Stimulated activated CD4-positive, alpha-beta T cell treated with anti-CD3 and anti-CD28 coated beads, Interleukin-15, amount 100 ng/mL, for 1 hour (primary cell): ENCODE measurements around the gene JADE2.
"Not testable (repeated sequence)": the region's sequence is repeated elsewhere in the genome, so short reads cannot be mapped to it uniquely, and the experiment has no call there.

ENCODE experiments used
- DNase-seq, 2 donors: peaks; one replicate each; pipeline ENCODE4 v3.0.0-alpha.2; 2020; ENCODE audit warnings: low read depth in 1 of 2, low spot score in 1 of 2

JADE2 gene

GRCh38 chr5:134524826-134525682 is at the start of gene JADE2:
TSS of gene JADE2 (plus strand) at chr5:134525670. CDS start at chr5:134535858, 10,188 bp downstream.
- peak; percentile 59 to 74 for DNase-seq

GRCh38 chr5:134477462-134478245 is 47.8 kb upstream of the JADE2 start:
- no peak for DNase-seq

GRCh38 chr5:134479839-134480238 is 45.6 kb upstream of the JADE2 start:
- no peak for DNase-seq

GRCh38 chr5:134489227-134489944 is 36.1 kb upstream of the JADE2 start:
- DNase-seq: no peak

- no peak for DNase-seq
These were observed 35.1 kb upstream of the JADE2 start for GRCh38 chr5:134490255-134490924.

- no peak for DNase-seq
These were observed 34.6 kb upstream of the JADE2 start for GRCh38 chr5:134490925-134491271.

GRCh38 chr5:134491841-134492442 is 33.5 kb upstream of the JADE2 start:
- DNase-seq: no peak

GRCh38 chr5:134492568-134492967 is 32.9 kb upstream of the JADE2 start:
- DNase-seq: no peak

- DNase-seq: no peak
These were observed 31.9 kb upstream of the JADE2 start for GRCh38 chr5:134493461-134494055.

GRCh38 chr5:134494780-134495179 is 30.7 kb upstream of the JADE2 start:
- no peak for DNase-seq

- DNase-seq: not testable (repeated sequence)
These were observed 25.6 kb upstream of the JADE2 start for GRCh38 chr5:134499905-134500304.

GRCh38 chr5:134500699-134501430 is 24.6 kb upstream of the JADE2 start:
- DNase-seq: no peak

- no peak for DNase-seq
These were observed 23.2 kb upstream of the JADE2 start for GRCh38 chr5:134502259-134502658.

- peak; percentile 25 to 33 for DNase-seq
These were observed 22.2 kb upstream of the JADE2 start for GRCh38 chr5:134503088-134503936.

- no peak for DNase-seq
These were observed 21.5 kb upstream of the JADE2 start for GRCh38 chr5:134503937-134504437.

GRCh38 chr5:134504629-134505300 is 20.7 kb upstream of the JADE2 start:
- no peak for DNase-seq

GRCh38 chr5:134506054-134507039 is 19.1 kb upstream of the JADE2 start:
- DNase-seq: no peak
